Stomach (tissue), 4 donors: ENCODE data around the gene SGPL1.

ENCODE experiments used
- EP300 ChIP-seq: sonication (generic); formaldehyde crosslinking; IDR thresholded peaks from one replicate; pipeline ENCODE4 v1.6.1; 2017; ENCODE audit warnings: antibody characterized with exemption
- POLR2A ChIP-seq, 4 donors: fragments of 450-650 bp; IDR thresholded peaks; one replicate each; pipeline ENCODE4 v1.6.1; 2016; ENCODE audit warnings: antibody characterized with exemption in 4 of 4, control low read depth in 2 of 4, mild to moderate bottlenecking in 1 of 4, moderate library complexity in 1 of 4
- POLR2AphosphoS5 ChIP-seq, 3 donors: sonication (generic); formaldehyde crosslinking; IDR thresholded peaks; one replicate each; pipeline ENCODE4 v1.6.1; 2016; ENCODE audit warnings: antibody characterized with exemption in 3 of 3
- TF ChIP-seq, protein P1 (sequence below), 7 experiments: fragments of 450-650 bp in 4 of 7; fragments of 200-600 bp in 3 of 7; sonication (generic) in 3 of 7; IDR thresholded peaks; one replicate each; pipeline ENCODE4 v1.5.1; 2016 to 2019; ENCODE audit warnings: antibody characterized with exemption in 7 of 7, control low read depth in 2 of 7, mild to moderate bottlenecking in 1 of 7

DNA sequence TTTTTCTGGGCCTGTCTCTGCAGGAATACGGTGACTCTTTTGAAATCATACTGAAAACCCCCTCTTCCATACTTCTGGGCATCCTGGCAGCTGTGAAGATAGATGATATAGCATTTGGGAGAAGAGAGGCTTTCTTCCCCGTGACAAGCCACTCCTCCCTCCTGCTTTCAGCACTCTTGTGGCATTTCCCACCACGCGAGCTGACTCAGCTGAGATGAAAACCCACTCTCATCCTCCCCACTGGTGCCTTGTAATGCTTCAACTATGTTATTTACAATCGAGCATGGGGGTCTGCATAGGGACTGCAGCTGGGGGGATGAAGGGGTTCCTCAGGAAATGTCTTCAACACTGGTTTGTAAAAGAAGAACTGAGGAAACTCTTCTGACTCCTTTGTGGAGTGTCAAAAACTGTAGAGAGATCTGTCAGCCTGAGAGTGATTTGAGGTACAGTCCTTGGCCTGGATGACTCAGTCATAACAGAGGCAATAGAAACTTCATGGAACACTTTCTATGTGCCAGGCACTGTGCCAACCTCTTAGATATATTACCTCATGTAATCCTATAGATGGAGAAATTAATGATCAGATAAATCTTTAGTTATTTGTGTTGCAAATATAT, 28.8 kb upstream of the SGPL1 start:
- TF ChIP-seq, protein P1, sequence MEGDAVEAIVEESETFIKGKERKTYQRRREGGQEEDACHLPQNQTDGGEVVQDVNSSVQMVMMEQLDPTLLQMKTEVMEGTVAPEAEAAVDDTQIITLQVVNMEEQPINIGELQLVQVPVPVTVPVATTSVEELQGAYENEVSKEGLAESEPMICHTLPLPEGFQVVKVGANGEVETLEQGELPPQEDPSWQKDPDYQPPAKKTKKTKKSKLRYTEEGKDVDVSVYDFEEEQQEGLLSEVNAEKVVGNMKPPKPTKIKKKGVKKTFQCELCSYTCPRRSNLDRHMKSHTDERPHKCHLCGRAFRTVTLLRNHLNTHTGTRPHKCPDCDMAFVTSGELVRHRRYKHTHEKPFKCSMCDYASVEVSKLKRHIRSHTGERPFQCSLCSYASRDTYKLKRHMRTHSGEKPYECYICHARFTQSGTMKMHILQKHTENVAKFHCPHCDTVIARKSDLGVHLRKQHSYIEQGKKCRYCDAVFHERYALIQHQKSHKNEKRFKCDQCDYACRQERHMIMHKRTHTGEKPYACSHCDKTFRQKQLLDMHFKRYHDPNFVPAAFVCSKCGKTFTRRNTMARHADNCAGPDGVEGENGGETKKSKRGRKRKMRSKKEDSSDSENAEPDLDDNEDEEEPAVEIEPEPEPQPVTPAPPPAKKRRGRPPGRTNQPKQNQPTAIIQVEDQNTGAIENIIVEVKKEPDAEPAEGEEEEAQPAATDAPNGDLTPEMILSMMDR (IDR thresholded peaks at IDR 0.05), result no peak
- no peak for TF ChIP-seq POLR2A (IDR thresholded peaks at IDR 0.05)
- no peak for TF ChIP-seq POLR2AphosphoS5 (IDR thresholded peaks at IDR 0.05)
- TF ChIP-seq EP300, result no peak
